GM12891 (cell line): ENCODE measurements around the gene SCARB1. TPM values are rescaled to one million over a fixed set of nuclear protein-coding genes. Genes with fewer than 3 reads are reported as not detected.
"Not testable (repeated sequence)": the region's sequence is repeated elsewhere in the genome, so short reads cannot be mapped to it uniquely, and the experiment has no call there.

Experiments
- DNase-seq: peaks from one replicate; pipeline ENCODE4 v3.0.0; 2011; ENCODE audit warnings: low spot score; ENCODE audit not compliant: insufficient read length
- FAIRE-seq: peaks from 2 replicates; lab custom pipeline; 2011; peaks lifted over from hg19 to GRCh38; lab: Jason Lieb, UNC
- PAX5 ChIP-seq: IDR thresholded peaks from 2 replicates; pipeline ENCODE4 v1.6.1; 2011; ENCODE audit warnings: low read length, moderate library complexity, mild to moderate bottlenecking; ENCODE audit not compliant: insufficient read depth, severe bottlenecking
- POLR2A ChIP-seq: IDR thresholded peaks from 2 replicates; pipeline ENCODE4 v1.6.1; 2011; ENCODE audit warnings: low read depth, low read length, control low read depth
- POLR2AphosphoS5 ChIP-seq: IDR thresholded peaks from 2 replicates; pipeline ENCODE4 v1.6.1; 2011; ENCODE audit warnings: low read depth, low read length, control low read depth
- POU2F2 ChIP-seq: IDR thresholded peaks from 2 replicates; pipeline ENCODE4 v1.6.1; 2011; ENCODE audit warnings: low read depth, mild to moderate bottlenecking, control low read depth, low read length, moderate library complexity
- SPI1 ChIP-seq: IDR thresholded peaks from 2 replicates; pipeline ENCODE4 v1.6.1; 2011; ENCODE audit warnings: low read depth, low read length, control low read depth
- TAF1 ChIP-seq: IDR thresholded peaks from 2 replicates; pipeline ENCODE4 v1.6.1; 2011; ENCODE audit warnings: low read depth, low read length, control low read depth
- polyA plus RNA-seq: library from polyadenylated mRNA; unstranded; fragments of >200 nt; gene quantifications from one replicate; pipeline ENCODE4 v1.2.1, GENCODE V29; 2012; ENCODE audit warnings: low read depth, missing spikeins, inconsistent platforms; ENCODE audit not compliant: missing spikeins

SCARB1 gene
- 93.0 TPM for polyA plus RNA-seq

DNA sequence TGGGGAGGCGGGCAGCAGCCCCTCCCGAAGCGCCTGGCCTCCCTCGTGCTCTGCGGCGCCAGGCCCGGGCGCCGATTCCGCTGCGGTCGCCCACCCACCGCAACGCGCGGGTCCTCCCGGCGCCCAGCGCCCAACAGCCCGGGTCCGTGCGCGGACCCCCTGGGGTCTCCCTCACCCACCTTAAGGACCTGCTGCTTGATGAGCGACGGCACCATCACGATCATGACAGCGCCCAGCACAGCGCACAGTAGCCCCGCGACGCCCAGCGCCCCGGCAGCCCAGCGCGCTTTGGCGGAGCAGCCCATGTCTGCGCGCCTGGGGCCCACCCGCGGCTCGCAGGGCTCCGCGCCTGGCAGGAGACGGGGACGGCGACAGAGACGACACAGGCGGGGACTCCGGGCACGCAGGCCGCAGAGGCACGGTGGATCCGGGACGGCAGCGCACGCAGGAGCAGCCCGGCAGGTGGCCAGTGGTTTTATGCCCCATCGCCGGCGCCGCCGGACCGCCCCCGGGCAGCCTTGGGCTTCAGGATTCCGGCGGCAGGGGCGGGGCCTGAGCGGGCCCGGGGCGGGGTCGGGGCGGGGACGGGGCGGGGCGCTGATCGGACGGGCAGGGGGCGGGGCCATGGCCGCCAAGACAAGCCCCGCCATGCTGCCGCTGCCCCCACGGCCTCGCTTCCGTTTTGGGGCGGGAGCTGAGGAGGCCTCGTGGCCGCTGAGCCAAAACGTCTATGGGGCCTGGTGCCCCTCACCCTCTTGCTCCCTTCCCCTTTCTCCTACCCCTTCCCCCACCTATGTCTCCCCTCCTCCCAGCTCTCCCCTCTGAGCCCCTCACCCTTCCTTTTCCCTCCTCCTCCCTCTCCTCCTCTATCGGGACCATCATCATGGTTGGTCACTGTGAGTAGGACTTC is at the start of gene SCARB1:
TSS of gene SCARB1 (minus strand) at position 449 of the 910 bp plus-strand sequence. CDS start at position 305, 144 bp downstream.
- TF ChIP-seq POLR2AphosphoS5 (peak; percentile 84), POLR2A (peak; percentile 86), TAF1 (peak; percentile 77), PAX5 (no peak), SPI1 (peak; percentile 35; the same call in 1 of the 2 replicates), POU2F2 (0 out of 2 replicates have a peak, but pooled peaks have one; percentile 60)
- FAIRE-seq (peak; percentile 77), DNase-seq (peak; percentile 95)

DNA sequence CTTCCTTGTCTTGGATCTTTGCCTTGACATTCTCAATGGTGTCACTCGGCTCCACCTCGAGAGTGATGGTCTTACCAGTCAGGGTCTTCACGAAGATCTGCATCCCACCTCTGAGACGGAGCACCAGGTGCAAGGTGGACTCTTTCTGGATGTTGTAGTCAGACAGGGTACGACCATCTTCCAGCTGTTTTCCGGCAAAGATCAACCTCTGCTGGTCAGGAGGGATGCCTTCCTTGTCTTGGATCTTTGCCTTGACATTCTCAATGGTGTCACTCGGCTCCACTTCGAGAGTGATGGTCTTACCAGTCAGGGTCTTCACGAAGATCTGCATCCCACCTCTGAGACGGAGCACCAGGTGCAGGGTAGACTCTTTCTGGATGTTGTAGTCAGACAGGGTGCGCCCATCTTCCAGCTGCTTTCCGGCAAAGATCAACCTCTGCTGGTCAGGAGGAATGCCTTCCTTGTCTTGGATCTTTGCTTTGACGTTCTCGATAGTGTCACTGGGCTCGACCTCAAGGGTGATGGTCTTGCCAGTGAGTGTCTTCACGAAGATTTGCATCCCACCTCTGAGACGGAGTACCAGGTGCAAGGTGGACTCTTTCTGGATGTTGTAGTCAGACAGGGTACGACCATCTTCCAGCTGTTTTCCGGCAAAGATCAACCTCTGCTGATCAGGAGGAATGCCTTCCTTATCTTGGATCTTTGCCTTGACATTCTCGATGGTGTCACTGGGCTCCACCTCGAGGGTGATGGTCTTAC is 49.0 kb upstream of the SCARB1 start:
- not testable (repeated sequence) for FAIRE-seq, DNase-seq

DNA sequence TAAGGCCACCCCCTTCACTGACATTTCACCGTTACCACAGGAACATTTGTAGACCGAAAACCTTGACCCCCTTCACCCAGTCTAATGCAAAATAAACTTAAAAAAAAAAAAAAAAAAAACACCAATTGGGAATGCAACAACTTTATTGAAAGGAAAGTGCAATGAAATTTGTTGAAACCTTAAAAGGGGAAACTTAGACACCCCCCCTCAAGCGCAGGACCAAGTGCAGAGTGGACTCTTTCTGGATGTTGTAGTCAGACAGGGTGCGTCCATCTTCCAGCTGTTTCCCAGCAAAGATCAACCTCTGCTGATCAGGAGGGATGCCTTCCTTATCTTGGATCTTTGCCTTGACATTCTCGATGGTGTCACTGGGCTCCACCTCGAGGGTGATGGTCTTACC is 47.9 kb upstream of the SCARB1 start:
- not testable (repeated sequence) for FAIRE-seq, DNase-seq

- DNase-seq (no peak), FAIRE-seq (no peak)
- 0 out of 2 replicates have a peak, but pooled peaks have one; percentile 8 for TF ChIP-seq TAF1
- TF ChIP-seq POLR2AphosphoS5, result peak; percentile 98
- no peak for TF ChIP-seq SPI1
- no peak for TF ChIP-seq PAX5
- TF ChIP-seq POLR2A, result peak; percentile 91
- TF ChIP-seq POU2F2, result peak; percentile 54
Measured at GRCh38 chr12:124910561-124911478, 47.2 kb upstream of the SCARB1 start.

GRCh38 chr12:124909831-124910560 is 46.3 kb upstream of the SCARB1 start:
- FAIRE-seq, result no peak
- TF ChIP-seq TAF1, result no peak; the same call in 1 of the 2 replicates
- peak; percentile 48 for TF ChIP-seq POLR2A
- TF ChIP-seq SPI1, result no peak
- DNase-seq, result no peak

DNA sequence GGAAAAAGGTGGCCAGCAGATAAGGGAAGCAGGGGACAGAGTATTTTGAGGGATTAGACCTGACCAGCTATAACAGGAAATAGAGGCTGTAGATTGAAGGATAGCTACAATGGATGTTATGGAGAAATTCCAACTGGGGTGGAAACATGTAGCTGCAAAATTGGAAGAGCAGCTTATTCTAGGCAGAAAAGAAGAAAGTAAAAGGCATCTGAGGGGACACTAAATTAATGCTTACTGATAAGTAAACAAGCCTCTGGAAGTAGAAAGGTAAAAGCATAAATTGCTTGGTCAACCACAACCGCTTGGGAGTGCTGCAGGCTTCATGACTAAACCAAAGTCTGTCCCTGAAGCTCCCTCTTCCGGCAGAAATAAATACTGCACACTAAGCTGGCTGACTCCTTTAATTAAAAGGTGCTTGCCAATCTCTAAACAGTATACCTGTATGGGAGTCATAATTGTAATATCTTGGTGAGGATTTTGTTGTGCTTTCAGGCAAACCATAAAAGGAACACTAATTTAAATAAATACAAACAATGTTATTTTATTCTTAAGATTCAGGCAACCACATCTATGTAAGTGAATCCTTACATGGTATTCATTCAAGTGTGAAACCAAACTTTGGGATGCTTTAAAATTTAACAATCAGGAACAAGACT is 43.1 kb upstream of the SCARB1 start:
- FAIRE-seq (peak; percentile 62), DNase-seq (peak; percentile 55)
- TF ChIP-seq POLR2A (no peak), POU2F2 (peak; percentile 71; the same call in 1 of the 2 replicates)

- FAIRE-seq (peak; percentile 13), DNase-seq (no peak)
- no peak for TF ChIP-seq POU2F2
- no peak for TF ChIP-seq POLR2AphosphoS5
- TF ChIP-seq PAX5, result no peak
- TF ChIP-seq POLR2A, result no peak
Measured at GRCh38 chr12:124904306-124905098, 40.8 kb upstream of the SCARB1 start.

DNA sequence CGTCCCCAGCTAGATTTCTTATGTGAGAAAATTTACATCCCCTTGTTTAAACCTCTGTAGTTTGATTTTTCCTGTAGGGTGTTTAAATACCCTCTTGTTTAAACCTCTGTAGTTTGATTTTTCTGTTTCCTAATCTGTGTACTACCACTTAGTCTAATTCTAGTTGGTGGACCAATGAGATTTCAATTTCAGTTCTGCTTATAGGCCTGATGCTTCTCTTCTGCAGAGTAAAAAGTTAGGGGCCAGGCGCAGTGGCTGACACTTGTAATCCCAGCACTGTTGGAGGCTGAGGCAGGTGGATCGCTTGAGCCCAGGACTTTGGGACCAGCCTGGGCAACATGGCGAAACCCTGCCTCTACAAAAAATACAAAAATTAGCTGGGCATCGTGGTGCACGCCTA is 39.3 kb upstream of the SCARB1 start:
- FAIRE-seq (peak; percentile 67), DNase-seq (no peak)
- no peak for TF ChIP-seq POLR2AphosphoS5
- peak; percentile 78 for TF ChIP-seq SPI1
